SIG-M5 treated with dmso at 0.1 percent for 504 hours (cell line): ENCODE measurements around the gene RNF168.
A peak's percentile ranks its signal among the peaks of the same experiment; 100 is the strongest.
"Not testable (repeated sequence)": the region's sequence is repeated elsewhere in the genome, so short reads cannot be mapped to it uniquely, and the experiment has no call there.

Experiments used
- DNase-seq: peaks from one replicate; lab custom pipeline; 2025; ENCODE audit not compliant: unreplicated experiment; lab: John Stamatoyannopoulos, UW

RNF168 gene

GRCh38 chr3:196517162-196517800 is 13.7 kb upstream of the RNF168 start:
- peak; percentile 21 for DNase-seq

- DNase-seq, result no peak
Observed at GRCh38 chr3:196514913-196515621, 11.5 kb upstream of the RNF168 start, which contains the start of gene SMCO1. Gene SMCO1 (minus strand): TSS chr3:196515346. CDS start chr3:196515209, 137 bp downstream.

- no peak for DNase-seq
Observed at GRCh38 chr3:196514350-196514716, 10.8 kb upstream of the RNF168 start.

- DNase-seq, result no peak
Observed at GRCh38 chr3:196513697-196514349, 10.3 kb upstream of the RNF168 start.

GRCh38 chr3:196511646-196512425 is 8.3 kb upstream of the RNF168 start:
- DNase-seq, result not testable (repeated sequence)

GRCh38 chr3:196511108-196511507 is 7.5 kb upstream of the RNF168 start:
- not testable (repeated sequence) for DNase-seq

GRCh38 chr3:196506687-196507086 is 3.1 kb upstream of the RNF168 start:
- DNase-seq, result no peak

GRCh38 chr3:196504556-196504955 is 988 bp upstream of the RNF168 start:
- DNase-seq, result no peak

- DNase-seq, result not testable (repeated sequence)
Observed at GRCh38 chr3:196504077-196504398, 470 bp upstream of the RNF168 start.

- peak; percentile 75 for DNase-seq
Observed at GRCh38 chr3:196502775-196503195, 783 bp downstream of the RNF168 start.

- peak; percentile 25 for DNase-seq
Observed at GRCh38 chr3:196501316-196502044, 2.1 kb downstream of the RNF168 start.

GRCh38 chr3:196499807-196500524 is 3.6 kb downstream of the RNF168 start:
- DNase-seq, result no peak

GRCh38 chr3:196499061-196499460 is 4.5 kb downstream of the RNF168 start:
- DNase-seq, result no peak

- DNase-seq, result no peak
Observed at GRCh38 chr3:196498297-196498696, 5.3 kb downstream of the RNF168 start.

GRCh38 chr3:196496183-196496582 is 7.4 kb downstream of the RNF168 start:
- no peak for DNase-seq

GRCh38 chr3:196493292-196493691 is 10.3 kb downstream of the RNF168 start:
- DNase-seq, result no peak

- no peak for DNase-seq
Observed at GRCh38 chr3:196492080-196492479, 11.5 kb downstream of the RNF168 start.

GRCh38 chr3:196489747-196490146 is 13.8 kb downstream of the RNF168 start:
- no peak for DNase-seq

GRCh38 chr3:196486263-196486662 is 17.3 kb downstream of the RNF168 start:
- no peak for DNase-seq

GRCh38 chr3:196477678-196478077 is 25.9 kb downstream of the RNF168 start:
- no peak for DNase-seq
